KMS-11 (cell line): ENCODE results near the gene DPP4.

ENCODE experiments used
- H2AFZ ChIP-seq: fragments of 200-600 bp; sonication (generic); 2 replicates; pipeline ENCODE4 v1.6.1; 2016; ENCODE audit warnings: antibody characterized with exemption, mixed run types, low read depth
- H3K27ac ChIP-seq: fragments of 200-600 bp; sonication (generic); 2 replicates; pipeline ENCODE4 v1.6.1; 2016; ENCODE audit warnings: mild to moderate bottlenecking, mixed run types
- H3K27me3 ChIP-seq: fragments of 200-600 bp; sonication (generic); 2 replicates; pipeline ENCODE4 v1.6.1; 2017; ENCODE audit warnings: mild to moderate bottlenecking, low read depth, mixed run types, moderate library complexity; ENCODE audit not compliant: insufficient read depth
- H3K36me3 ChIP-seq: fragments of 200-600 bp; sonication (generic); 2 replicates; pipeline ENCODE4 v1.6.1; 2017; ENCODE audit warnings: mild to moderate bottlenecking, mixed run types; ENCODE audit not compliant: insufficient read depth
- H3K4me1 ChIP-seq: fragments of 200-600 bp; sonication (generic); 2 replicates; pipeline ENCODE4 v1.6.1; 2016; ENCODE audit warnings: mild to moderate bottlenecking, low read depth, mixed run types; ENCODE audit not compliant: poor library complexity, severe bottlenecking
- H3K4me2 ChIP-seq: fragments of 200-600 bp; sonication (generic); 2 replicates; pipeline ENCODE4 v1.7.0; 2016; ENCODE audit warnings: mild to moderate bottlenecking, mixed run types
- H3K4me3 ChIP-seq: fragments of 200-600 bp; sonication (generic); IDR thresholded peaks from 2 replicates; pipeline ENCODE4 v1.6.1; 2017; ENCODE audit warnings: low read depth, low read length, mixed read lengths; ENCODE audit not compliant: insufficient read depth
- H3K79me2 ChIP-seq: fragments of 200-600 bp; sonication (generic); 2 replicates; pipeline ENCODE4 v1.6.1; 2016; ENCODE audit warnings: low read depth, mixed run types; ENCODE audit not compliant: insufficient read depth
- H3K9ac ChIP-seq: fragments of 200-600 bp; sonication (generic); 2 replicates; pipeline ENCODE4 v1.6.1; 2016; ENCODE audit warnings: mild to moderate bottlenecking, mixed run types
- H4K20me1 ChIP-seq: fragments of 200-600 bp; sonication (generic); 2 replicates; pipeline ENCODE4 v1.6.1; 2016; ENCODE audit warnings: mild to moderate bottlenecking, mixed run types; ENCODE audit not compliant: insufficient read depth
- CTCF ChIP-seq: fragments of 200-600 bp; sonication (generic); conservative IDR thresholded peaks from 2 replicates; pipeline ENCODE4 v1.6.1; 2017; ENCODE audit warnings: low read depth, mild to moderate bottlenecking, antibody characterized with exemption, low read length, moderate library complexity, mixed read lengths

The DPP4 gene

GRCh38 chr2:162107361-162107901, 33.4 kb upstream of the DPP4 start:
- Histone ChIP-seq H3K27me3 (no peaks in the 10 kb centered on the region), H3K4me1 (no peaks in the 10 kb centered on the region), H3K9ac (no peak overlapping the region), H3K4me3 (no peak overlapping the region), H3K4me2 (no peak overlapping the region), H3K36me3 (no peaks in the 10 kb centered on the region), H3K27ac (no peak overlapping the region), H2AFZ (no peak overlapping the region), H4K20me1 (no peaks in the 10 kb centered on the region), H3K79me2 (no peaks in the 10 kb centered on the region)
- no peak for TF ChIP-seq CTCF

- Histone ChIP-seq H4K20me1 (no peaks in the 10 kb centered on the region), H3K79me2 (no peaks in the 10 kb centered on the region), H3K27me3 (no peaks in the 10 kb centered on the region), H3K4me3 (no peak overlapping the region), H3K4me2 (no peak overlapping the region), H3K36me3 (no peaks in the 10 kb centered on the region), H2AFZ (no peak overlapping the region), H3K27ac (no peak overlapping the region), H3K9ac (no peak overlapping the region), H3K4me1 (no peaks in the 10 kb centered on the region)
- TF ChIP-seq CTCF: no peak
Observed at GRCh38 chr2:162106746-162107145, 32.7 kb upstream of the DPP4 start.

- Histone ChIP-seq H2AFZ (no peak overlapping the region), H3K27ac (no peak overlapping the region)
Observed at GRCh38 chr2:162106146-162106551, 32.1 kb upstream of the DPP4 start.

GRCh38 chr2:162103443-162104009, 29.5 kb upstream of the DPP4 start:
- Histone ChIP-seq H3K4me1 (no peaks in the 10 kb centered on the region), H3K79me2 (no peaks in the 10 kb centered on the region), H3K4me2 (no peak overlapping the region), H4K20me1 (no peaks in the 10 kb centered on the region), H2AFZ (no peak overlapping the region), H3K9ac (no peak overlapping the region), H3K27me3 (no peaks in the 10 kb centered on the region), H3K36me3 (no peaks in the 10 kb centered on the region), H3K4me3 (no peak overlapping the region), H3K27ac (no peak overlapping the region)
- no peak for TF ChIP-seq CTCF

More at GRCh38 chr2:162106146-162106551, 32.1 kb upstream of the DPP4 start:
- H3K9ac ChIP-seq: no peak overlapping the region
- H3K4me3 ChIP-seq: no peak overlapping the region
- no peaks in the 10 kb centered on the region for H3K27me3 ChIP-seq
- no peaks in the 10 kb centered on the region for H3K36me3 ChIP-seq
- H3K4me2 ChIP-seq: no peak overlapping the region
- no peak for TF ChIP-seq CTCF
- no peaks in the 10 kb centered on the region for H3K79me2 ChIP-seq
- H4K20me1 ChIP-seq: no peaks in the 10 kb centered on the region
- H3K4me1 ChIP-seq: no peaks in the 10 kb centered on the region
